ENCODE results near the gene PCED1B. TPM values are rescaled to one million over a fixed set of nuclear protein-coding genes. Genes with fewer than 3 reads are reported as not detected.

The PCED1B gene
- total RNA-seq, 3 donors from 2014 or later: 1.6 to 6.2 (median 5.1) TPM

DNA sequence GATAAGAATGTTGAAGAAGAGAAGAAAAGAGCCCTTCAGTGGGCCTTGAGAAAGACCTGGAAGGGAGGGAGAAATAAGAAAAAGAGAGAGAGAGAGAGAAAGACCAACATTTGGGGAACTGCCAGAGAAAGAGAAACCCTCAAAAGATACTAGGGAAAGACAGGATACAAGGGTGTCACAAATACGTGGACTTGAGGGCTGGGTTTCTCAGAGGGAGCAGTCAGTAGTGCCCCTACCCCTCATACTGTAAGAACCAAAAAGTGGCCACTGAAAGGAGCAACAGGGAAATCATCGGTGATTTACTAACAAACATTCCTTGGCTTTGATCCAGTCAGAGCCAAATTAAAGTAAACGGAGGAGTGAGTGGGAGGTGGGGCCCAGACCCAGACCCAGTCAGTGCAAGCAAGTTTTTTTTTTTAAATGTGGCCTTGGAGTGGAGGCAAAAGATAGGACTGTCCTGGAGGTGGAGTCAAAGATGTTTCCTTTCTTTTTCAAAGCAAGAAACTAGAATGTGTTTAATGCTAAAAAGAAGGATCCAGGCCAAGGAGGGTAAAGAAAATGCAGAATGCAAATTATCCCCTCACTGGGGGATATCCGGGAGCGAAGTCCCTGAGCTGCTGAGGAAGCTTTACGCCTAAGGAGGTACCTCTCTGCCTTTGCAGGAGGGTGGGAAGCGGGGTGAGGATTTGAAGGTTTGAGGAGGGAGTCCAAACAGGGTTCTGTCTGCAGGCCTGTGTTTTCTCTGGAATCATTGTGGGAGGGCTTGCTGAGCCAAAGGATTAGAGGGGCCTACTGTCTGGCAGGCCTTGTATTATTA lies 143.8 kb downstream of the PCED1B start:
- no peaks in the 10 kb centered on the region for H3K36me3 ChIP-seq
- no peak for DNase-seq (ENCODE audit: low spot score in 2 of 2)
- intact Hi-C loops (cut with DNase I; ENCODE audit: low total_unique reads): no loop called here
- TF ChIP-seq POLR2A (IDR thresholded peaks at IDR 0.05): no peak
- no peaks in the 10 kb centered on the region for H3K4me1 ChIP-seq
- peak overlapping the region in 1 of 3 donors; percentile 21 for H3K4me3 ChIP-seq
- no peaks in the 10 kb centered on the region for H3K27me3 ChIP-seq
- H3K27ac ChIP-seq: peak overlapping the region; percentile 49 to 62
- no peaks in the 10 kb centered on the region for H3K9me3 ChIP-seq

DNA sequence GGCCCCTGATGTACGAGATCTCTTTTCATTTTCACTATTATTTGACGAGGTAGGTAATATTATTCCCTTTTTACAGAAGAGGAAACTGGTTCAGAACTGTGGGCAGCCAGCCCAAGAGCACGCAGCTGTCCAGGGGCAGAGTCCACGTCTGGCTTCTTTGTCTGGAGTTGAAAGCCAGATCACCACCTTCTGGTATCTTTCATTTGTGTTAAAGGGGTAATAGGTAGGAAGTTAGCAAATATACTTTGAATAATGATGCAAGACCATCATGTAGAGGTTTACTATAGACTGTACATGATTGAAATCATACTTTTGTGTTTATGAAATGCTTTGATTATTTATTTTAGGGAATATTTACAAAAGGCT lies 144.4 kb downstream of the PCED1B start:
- Histone ChIP-seq H3K27ac (peak overlapping the region; percentile 49 to 62), H3K4me1 (no peaks in the 10 kb centered on the region), H3K27me3 (no peaks in the 10 kb centered on the region), H3K36me3 (no peaks in the 10 kb centered on the region), H3K4me3 (peak overlapping the region in 1 of 3 donors; percentile 21), H3K9me3 (no peaks in the 10 kb centered on the region)
- TF ChIP-seq POLR2AphosphoS5 (IDR thresholded peaks at IDR 0.05) (no peak), POLR2A (IDR thresholded peaks at IDR 0.05) (no peak)
- TF ChIP-seq, protein P1, sequence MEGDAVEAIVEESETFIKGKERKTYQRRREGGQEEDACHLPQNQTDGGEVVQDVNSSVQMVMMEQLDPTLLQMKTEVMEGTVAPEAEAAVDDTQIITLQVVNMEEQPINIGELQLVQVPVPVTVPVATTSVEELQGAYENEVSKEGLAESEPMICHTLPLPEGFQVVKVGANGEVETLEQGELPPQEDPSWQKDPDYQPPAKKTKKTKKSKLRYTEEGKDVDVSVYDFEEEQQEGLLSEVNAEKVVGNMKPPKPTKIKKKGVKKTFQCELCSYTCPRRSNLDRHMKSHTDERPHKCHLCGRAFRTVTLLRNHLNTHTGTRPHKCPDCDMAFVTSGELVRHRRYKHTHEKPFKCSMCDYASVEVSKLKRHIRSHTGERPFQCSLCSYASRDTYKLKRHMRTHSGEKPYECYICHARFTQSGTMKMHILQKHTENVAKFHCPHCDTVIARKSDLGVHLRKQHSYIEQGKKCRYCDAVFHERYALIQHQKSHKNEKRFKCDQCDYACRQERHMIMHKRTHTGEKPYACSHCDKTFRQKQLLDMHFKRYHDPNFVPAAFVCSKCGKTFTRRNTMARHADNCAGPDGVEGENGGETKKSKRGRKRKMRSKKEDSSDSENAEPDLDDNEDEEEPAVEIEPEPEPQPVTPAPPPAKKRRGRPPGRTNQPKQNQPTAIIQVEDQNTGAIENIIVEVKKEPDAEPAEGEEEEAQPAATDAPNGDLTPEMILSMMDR (IDR thresholded peaks at IDR 0.05): no peak
- intact Hi-C loops (cut with DNase I; ENCODE audit: low total_unique reads): no loop called here
- DNase-seq (ENCODE audit: low spot score in 2 of 2): no peak

DNA sequence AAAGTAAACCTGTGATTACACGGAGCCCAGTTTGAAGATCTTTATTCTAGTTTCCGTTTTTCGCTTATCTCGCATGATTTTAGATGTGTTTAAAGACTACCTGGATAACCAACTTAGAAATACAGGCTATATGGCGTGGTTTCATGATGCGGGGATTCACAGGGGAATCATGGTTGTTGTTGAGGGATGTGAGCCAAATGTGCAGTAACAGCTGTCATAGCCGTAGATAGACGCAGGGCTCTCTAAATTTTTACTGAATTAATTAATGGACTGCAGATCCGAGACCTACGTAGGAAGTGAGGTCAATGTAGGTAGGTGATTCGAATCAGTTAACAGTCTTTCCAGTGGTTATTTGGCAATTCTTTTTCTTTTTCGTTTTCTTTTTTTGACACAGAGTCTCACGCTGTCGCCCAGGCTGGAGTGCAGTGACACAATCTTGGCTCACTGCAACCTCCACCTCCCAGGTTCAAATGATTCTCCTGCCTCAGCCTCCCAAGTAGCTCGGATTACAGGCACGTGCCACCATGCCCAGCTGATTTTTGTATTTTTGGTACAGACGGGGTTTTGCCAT lies 145.2 kb downstream of the PCED1B start:
- no peak for DNase-seq (ENCODE audit: low spot score in 2 of 2)
- intact Hi-C loops (cut with DNase I; ENCODE audit: low total_unique reads): no loop called here
- Histone ChIP-seq H3K9me3 (no peaks in the 10 kb centered on the region), H3K4me1 (no peaks in the 10 kb centered on the region), H3K36me3 (no peaks in the 10 kb centered on the region), H3K27me3 (no peaks in the 10 kb centered on the region), H3K27ac (no peak overlapping the region), H3K4me3 (no peak overlapping the region)
- TF ChIP-seq, protein P1 (IDR thresholded peaks at IDR 0.05): no peak
- TF ChIP-seq POLR2A (IDR thresholded peaks at IDR 0.05) (no peak), POLR2AphosphoS5 (IDR thresholded peaks at IDR 0.05) (no peak)

DNA sequence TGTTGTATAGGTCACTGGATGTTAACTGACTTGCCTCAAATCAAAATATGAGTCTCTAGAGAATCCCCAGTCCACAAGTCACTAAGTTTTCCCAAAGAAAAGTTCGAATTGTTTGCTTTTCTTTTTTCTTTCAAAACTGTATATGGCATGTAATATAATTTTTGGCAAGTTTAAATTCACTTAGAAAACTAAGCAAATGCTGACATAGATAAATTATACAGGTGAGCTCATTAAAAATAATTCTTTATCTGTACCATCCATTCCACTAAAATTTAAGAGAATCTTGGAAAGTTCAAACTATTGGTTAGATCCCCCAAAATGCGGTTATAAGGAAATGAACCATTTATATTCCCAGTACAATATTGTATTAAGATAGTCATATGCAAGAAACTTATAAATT lies 145.9 kb downstream of the PCED1B start:
- no peaks in the 10 kb centered on the region for H3K36me3 ChIP-seq
- DNase-seq (ENCODE audit: low spot score in 2 of 2): no peak
- no peaks in the 10 kb centered on the region for H3K27me3 ChIP-seq
- H3K9me3 ChIP-seq: no peaks in the 10 kb centered on the region
- H3K4me1 ChIP-seq: no peaks in the 10 kb centered on the region
- H3K4me3 ChIP-seq: no peak overlapping the region
- intact Hi-C loops (cut with DNase I; ENCODE audit: low total_unique reads): no loop called here
- no peak overlapping the region for H3K27ac ChIP-seq
- no peak for TF ChIP-seq POLR2AphosphoS5 (IDR thresholded peaks at IDR 0.05)
- TF ChIP-seq, protein P1 (IDR thresholded peaks at IDR 0.05): no peak
- TF ChIP-seq POLR2A (IDR thresholded peaks at IDR 0.05): no peak

DNA sequence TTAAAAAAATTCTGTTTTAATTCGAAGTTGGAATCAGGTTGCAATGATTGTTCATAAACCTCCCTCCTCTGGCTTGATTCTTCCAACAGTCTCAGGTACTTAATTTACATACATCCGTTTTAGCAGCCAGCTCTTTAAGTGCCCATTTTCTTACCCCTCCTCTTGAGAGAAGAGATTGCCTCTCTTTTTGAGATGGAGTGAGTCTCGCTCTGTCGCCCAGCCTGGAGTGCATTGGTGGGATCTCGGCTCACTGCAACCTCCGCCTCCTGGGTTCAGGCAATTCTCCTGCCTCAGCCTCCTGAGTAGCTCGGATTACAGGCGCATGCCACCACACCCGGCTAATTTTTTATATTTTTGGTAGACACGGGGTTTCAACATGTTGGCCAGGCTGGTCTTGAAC lies 146.8 kb downstream of the PCED1B start:
- no peaks in the 10 kb centered on the region for H3K9me3 ChIP-seq
- DNase-seq (ENCODE audit: low spot score in 2 of 2): no peak
- H3K27ac ChIP-seq: no peak overlapping the region
- H3K36me3 ChIP-seq: no peaks in the 10 kb centered on the region
- TF ChIP-seq POLR2AphosphoS5 (IDR thresholded peaks at IDR 0.05): no peak
- TF ChIP-seq, protein P1 (IDR thresholded peaks at IDR 0.05): no peak
- no peak for TF ChIP-seq POLR2A (IDR thresholded peaks at IDR 0.05)
- intact Hi-C loops (cut with DNase I; ENCODE audit: low total_unique reads): no loop called here
- no peaks in the 10 kb centered on the region for H3K27me3 ChIP-seq
- H3K4me3 ChIP-seq: no peak overlapping the region
- H3K4me1 ChIP-seq: no peaks in the 10 kb centered on the region
